Measurements from ENCODE around the gene ASXL1.

GRCh38 chr20:32466739-32467505, 108.8 kb downstream of the ASXL1 start:
- TF ChIP-seq CTCF (IDR thresholded peaks at IDR 0.05; ENCODE audit: low read length) (no peak), EZH2 (IDR thresholded peaks at IDR 0.05; ENCODE audit: borderline replicate concordance, low read length) (no peak)
